ENCODE results near the gene TOM1. TPM values are rescaled to one million over a fixed set of nuclear protein-coding genes. Genes with fewer than 3 reads are reported as not detected.

TOM1 gene
- total RNA-seq, 1 experiment from 2014 or later: 28.2 TPM

- Mint-ChIP-seq H3K4me1 (ENCODE audit: insufficient read depth, unreplicated experiment) (peaks cover 11% of the 10 kb centered on the region), H3K9me3 (ENCODE audit: unreplicated experiment) (no peaks in the 10 kb centered on the region), H3K27me3 (ENCODE audit: insufficient read depth, unreplicated experiment) (no peaks in the 10 kb centered on the region), H3K4me3 (ENCODE audit: unreplicated experiment) (no peak overlapping the region), H3K27ac (ENCODE audit: low read depth, unreplicated experiment) (no peak overlapping the region), H3K36me3 (ENCODE audit: insufficient read depth, unreplicated experiment) (peaks cover 6% of the 10 kb centered on the region)
- intact Hi-C loops (cut with micrococcal nuclease): no loop called here
- TF ChIP-seq, protein P1, sequence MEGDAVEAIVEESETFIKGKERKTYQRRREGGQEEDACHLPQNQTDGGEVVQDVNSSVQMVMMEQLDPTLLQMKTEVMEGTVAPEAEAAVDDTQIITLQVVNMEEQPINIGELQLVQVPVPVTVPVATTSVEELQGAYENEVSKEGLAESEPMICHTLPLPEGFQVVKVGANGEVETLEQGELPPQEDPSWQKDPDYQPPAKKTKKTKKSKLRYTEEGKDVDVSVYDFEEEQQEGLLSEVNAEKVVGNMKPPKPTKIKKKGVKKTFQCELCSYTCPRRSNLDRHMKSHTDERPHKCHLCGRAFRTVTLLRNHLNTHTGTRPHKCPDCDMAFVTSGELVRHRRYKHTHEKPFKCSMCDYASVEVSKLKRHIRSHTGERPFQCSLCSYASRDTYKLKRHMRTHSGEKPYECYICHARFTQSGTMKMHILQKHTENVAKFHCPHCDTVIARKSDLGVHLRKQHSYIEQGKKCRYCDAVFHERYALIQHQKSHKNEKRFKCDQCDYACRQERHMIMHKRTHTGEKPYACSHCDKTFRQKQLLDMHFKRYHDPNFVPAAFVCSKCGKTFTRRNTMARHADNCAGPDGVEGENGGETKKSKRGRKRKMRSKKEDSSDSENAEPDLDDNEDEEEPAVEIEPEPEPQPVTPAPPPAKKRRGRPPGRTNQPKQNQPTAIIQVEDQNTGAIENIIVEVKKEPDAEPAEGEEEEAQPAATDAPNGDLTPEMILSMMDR (IDR thresholded peaks at IDR 0.05; ENCODE audit: unreplicated experiment): no peak
- ChIA-PET CTCF (interaction anchor here (0.7 to 2.5 kb wide), 8 partner anchors 8 to 775 kb away, joined by 3 to 18 read pairs (median 4); partner anchors contain the start of gene HMOX1), POLR2A (interaction anchor here (0.6 kb wide), 1 partner anchor 766 kb away, joined by 3 read pairs; no protein-coding TSS in a partner anchor)
- no TSS peak for BruUV-seq (replicated peaks)
- DNase-seq (ENCODE audit: unreplicated experiment): no peak
Observed at GRCh38 chr22:35349368-35349703, 49.6 kb downstream of the TOM1 start.

- CTCF ChIA-PET: interaction anchor here (0.6 to 2.5 kb wide), 16 partner anchors 9 to 905 kb away, joined by 3 to 18 read pairs (median 4); partner anchors contain the start of gene HMOX1
Observed at GRCh38 chr22:35349704-35350538, 50.2 kb downstream of the TOM1 start.

GRCh38 chr22:35350539-35351503, 51.1 kb downstream of the TOM1 start:
- TF ChIP-seq, protein P1 (IDR thresholded peaks at IDR 0.05; ENCODE audit: unreplicated experiment): peak; percentile 92
- BruUV-seq (replicated peaks): no TSS peak
- H3K27me3 Mint-ChIP-seq (ENCODE audit: insufficient read depth, unreplicated experiment): no peaks in the 10 kb centered on the region
- peak; percentile 91 for DNase-seq (ENCODE audit: unreplicated experiment)
- intact Hi-C loops (cut with micrococcal nuclease): loop anchor here (1.0 to 2.0 kb wide), 7 partner anchors 30 to 774 kb away; partner anchors contain the start of gene HMOX1
- no peaks in the 10 kb centered on the region for H3K9me3 Mint-ChIP-seq (ENCODE audit: unreplicated experiment)
- peak overlapping the region; percentile 74 for H3K4me3 Mint-ChIP-seq (ENCODE audit: unreplicated experiment)
- peaks cover 11% of the 10 kb centered on the region for H3K4me1 Mint-ChIP-seq (ENCODE audit: insufficient read depth, unreplicated experiment)
- CTCF ChIA-PET: interaction anchor here (0.6 to 2.5 kb wide), 43 partner anchors 9 to 1460 kb away, joined by 3 to 18 read pairs (median 4); partner anchors contain the start of gene HMOX1
- POLR2A ChIA-PET: interaction anchor here (0.6 to 1.1 kb wide), 5 partner anchors 13 to 774 kb away, joined by 3 to 4 read pairs (median 3); partner anchors contain the start of gene TOM1
- H3K27ac Mint-ChIP-seq (ENCODE audit: low read depth, unreplicated experiment): no peak overlapping the region
- peaks cover 6% of the 10 kb centered on the region for H3K36me3 Mint-ChIP-seq (ENCODE audit: insufficient read depth, unreplicated experiment)

More at GRCh38 chr22:35349704-35350538, 50.2 kb downstream of the TOM1 start:
- Mint-ChIP-seq H3K27me3 (ENCODE audit: insufficient read depth, unreplicated experiment) (no peaks in the 10 kb centered on the region), H3K4me3 (ENCODE audit: unreplicated experiment) (no peak overlapping the region), H3K9me3 (ENCODE audit: unreplicated experiment) (no peaks in the 10 kb centered on the region), H3K36me3 (ENCODE audit: insufficient read depth, unreplicated experiment) (peaks cover 6% of the 10 kb centered on the region), H3K4me1 (ENCODE audit: insufficient read depth, unreplicated experiment) (peaks cover 11% of the 10 kb centered on the region), H3K27ac (ENCODE audit: low read depth, unreplicated experiment) (no peak overlapping the region)
- intact Hi-C loops (cut with micrococcal nuclease): loop anchor here (1.0 to 2.0 kb wide), 7 partner anchors 31 to 775 kb away; partner anchors contain the start of gene HMOX1
- DNase-seq (ENCODE audit: unreplicated experiment): no peak
- BruUV-seq (replicated peaks): no TSS peak
- TF ChIP-seq, protein P1 (IDR thresholded peaks at IDR 0.05; ENCODE audit: unreplicated experiment): no peak
- POLR2A ChIA-PET: interaction anchor here (0.6 to 0.7 kb wide), 2 partner anchors 50 to 774 kb away, joined by 3 read pairs; partner anchors contain the start of gene TOM1

All from MCF 10A (cell line).